Stimulated activated naive CD4-positive, alpha-beta T cell (primary cell): Measurements from ENCODE around the gene TNFSF4.
"Not testable (repeated sequence)": the region's sequence is repeated elsewhere in the genome, so short reads cannot be mapped to it uniquely, and the experiment has no call there.

Experiments
- DNase-seq, 6 experiments: peaks; one replicate each; lab custom pipeline; 2025; lab: John Stamatoyannopoulos, UW

Gene TNFSF4

DNA sequence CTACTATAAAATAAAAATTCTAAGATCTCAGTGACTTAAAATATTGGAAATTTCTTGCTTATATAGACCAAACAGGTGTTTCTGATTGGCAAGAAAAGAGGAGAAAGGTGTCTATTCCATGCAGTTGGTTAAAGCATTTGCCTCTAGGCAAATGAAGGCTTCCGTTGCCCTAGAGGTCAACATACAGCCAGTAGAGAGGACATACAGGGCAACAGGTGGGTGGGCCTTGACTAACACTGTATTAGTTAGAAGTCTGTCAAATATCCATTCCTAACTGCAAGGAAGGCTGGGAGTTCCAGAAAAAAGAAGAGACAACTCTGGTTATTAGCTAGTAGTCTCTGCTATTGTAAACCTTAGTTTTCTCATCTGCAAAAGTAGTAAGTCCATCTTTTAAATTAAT is 43.0 kb downstream of the TNFSF4 start:
- no peak for DNase-seq

DNA sequence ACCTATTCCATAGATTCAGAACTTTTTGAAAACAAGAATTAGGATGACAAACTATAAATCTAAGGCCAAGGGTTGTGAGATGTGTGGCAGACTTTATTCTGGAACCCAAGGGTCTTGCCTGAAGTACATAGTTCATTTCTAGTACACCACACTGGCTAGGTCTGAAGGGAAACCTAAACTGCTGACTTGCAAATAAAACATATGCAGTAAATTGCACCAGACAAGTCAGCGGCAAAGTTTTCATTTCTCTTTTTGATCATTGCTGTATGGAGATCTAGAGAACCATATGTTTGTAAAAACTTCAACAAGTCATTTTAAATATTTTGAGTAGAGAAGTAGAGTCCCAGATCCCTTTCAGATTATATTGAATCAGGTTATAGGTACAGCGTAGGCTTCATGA is 43.9 kb downstream of the TNFSF4 start:
- DNase-seq = no peak

DNA sequence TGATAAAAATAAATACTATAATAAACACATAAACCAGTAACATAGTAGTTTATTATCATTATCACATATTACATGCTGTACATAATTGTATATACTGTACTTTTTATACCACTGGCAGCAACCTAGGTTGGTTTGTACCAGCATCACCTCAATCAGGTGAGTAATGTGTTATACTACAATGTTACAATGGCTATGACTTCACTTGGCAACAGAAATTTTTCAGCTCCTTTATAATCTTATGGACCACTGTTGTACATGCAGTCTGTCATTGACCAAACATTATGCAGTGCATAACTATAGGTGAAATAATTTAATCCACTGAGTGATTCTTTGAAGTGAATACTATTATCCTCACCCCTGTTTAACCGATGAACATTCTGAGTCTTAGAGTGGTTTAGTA is 44.5 kb downstream of the TNFSF4 start:
- no peak for DNase-seq

GRCh38 chr1:173161510-173162221 is 45.5 kb downstream of the TNFSF4 start:
- no peak for DNase-seq

DNA sequence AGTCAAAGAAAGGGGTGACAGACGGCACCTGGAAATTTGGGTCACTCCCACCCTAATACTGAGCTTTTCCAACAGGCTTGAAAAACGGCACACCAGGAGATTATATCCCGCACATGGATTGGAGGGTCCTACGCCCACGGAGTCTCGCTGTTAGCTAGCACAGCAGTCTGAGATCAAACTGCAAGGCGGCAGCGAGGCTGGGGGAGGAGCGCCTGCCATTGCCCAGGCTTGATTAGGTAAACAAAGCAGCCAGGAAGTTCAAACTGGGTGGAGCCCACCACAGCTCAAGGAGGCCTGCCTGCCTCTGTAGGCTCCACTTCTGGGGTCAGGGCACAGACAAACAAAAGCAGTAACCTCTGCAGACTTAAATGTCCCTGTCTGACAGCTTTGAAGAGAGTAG is 53.2 kb downstream of the TNFSF4 start:
- DNase-seq = not testable (repeated sequence)

GRCh38 chr1:173153503-173153902 is 53.6 kb downstream of the TNFSF4 start:
- DNase-seq = no peak

DNA sequence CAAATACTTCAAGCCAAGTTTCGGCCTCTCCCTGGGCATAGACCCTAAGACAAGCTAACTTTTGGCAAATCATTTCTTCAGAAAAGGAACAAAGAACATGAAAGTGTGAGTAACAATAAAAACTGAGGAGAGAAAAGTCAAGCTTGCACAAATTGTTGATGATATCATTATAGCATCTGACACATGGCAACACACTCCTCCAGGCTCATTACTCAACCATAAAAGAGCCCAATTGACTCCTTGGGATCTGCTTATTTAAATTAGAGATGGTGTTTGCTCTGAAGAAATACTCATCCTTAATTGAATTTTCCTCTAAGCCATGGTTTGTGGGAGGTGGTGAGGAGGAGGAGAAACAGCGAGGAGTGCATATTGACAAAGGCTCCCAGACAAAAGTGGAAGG is 54.5 kb downstream of the TNFSF4 start:
- no peak for DNase-seq

DNA sequence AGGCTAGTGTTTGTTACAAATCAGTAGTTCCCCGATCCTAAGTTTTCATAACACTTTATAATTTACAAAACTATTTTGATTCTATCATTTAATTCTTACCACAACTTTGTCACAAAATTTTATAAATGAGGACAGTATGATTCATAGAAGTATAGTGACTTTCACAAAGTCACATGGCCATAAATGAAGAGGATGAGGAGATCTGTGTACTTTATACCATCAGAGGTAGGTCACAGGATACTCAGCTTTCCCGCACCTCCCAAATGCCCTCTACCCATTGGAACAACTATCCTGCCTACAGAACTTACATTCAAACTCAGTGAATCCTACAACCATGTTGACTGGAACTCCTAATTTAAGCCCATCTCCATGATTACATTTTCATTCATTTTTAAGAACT is 56.3 kb downstream of the TNFSF4 start:
- no peak for DNase-seq

- no peak for DNase-seq
Measured at GRCh38 chr1:173149887-173150286, 57.2 kb downstream of the TNFSF4 start.

- DNase-seq = no peak
Measured at GRCh38 chr1:173148971-173149370, 58.2 kb downstream of the TNFSF4 start.

- DNase-seq = no peak
Measured at GRCh38 chr1:173148545-173148944, 58.6 kb downstream of the TNFSF4 start.

- no peak for DNase-seq
Measured at GRCh38 chr1:173140733-173141132, 66.4 kb downstream of the TNFSF4 start.

DNA sequence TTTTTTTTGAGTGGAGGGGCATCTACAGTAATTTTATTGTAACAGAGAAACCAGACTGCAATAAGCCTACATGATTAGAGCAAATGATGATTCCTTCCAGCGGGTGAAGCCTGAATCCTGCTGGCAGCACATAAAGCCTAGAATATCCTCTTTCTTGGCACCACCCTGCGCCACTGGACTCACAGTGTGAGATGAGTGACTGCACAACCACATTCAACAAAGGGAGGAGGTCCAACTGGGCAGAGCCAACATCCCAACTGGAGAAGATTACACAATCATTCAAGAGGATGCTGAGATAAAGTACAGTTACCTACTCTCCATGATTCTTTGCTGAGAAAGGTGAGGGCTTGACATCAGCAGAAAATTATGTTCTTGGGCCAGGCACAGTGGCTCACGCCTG is 67.4 kb downstream of the TNFSF4 start:
- DNase-seq = no peak

DNA sequence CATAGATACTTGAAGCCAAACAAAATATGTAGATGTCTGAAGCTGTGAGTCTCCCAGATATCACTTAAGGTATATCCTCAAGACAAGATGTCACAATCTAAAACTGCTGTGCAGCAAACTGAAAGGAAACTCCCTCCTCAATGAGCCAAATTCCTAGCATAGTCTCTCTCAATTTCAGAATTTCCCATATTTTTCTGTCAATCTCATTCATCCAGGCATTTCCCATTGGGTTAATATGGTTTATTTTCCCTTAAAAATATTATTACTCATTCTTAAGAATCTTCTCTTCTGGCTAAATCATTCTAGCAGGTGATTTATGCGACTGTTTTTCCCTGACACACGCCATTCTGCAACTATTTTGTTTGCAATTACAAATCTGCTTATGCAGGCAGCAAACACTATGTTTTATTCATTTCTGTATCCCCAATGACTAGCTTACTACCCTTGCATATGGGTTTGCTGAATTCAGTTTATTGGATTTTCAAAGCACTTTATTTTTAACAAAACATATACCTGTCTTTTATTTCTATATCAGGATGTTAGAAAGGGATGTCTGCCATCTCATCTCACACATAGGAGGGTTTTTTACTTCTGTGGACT is 69.9 kb downstream of the TNFSF4 start:
- DNase-seq = no peak

- DNase-seq = no peak
Measured at GRCh38 chr1:173134800-173135199, 72.3 kb downstream of the TNFSF4 start.

GRCh38 chr1:173134029-173134428 is 73.1 kb downstream of the TNFSF4 start:
- no peak for DNase-seq
